ENCODE results near the gene ADCY7.

DNA sequence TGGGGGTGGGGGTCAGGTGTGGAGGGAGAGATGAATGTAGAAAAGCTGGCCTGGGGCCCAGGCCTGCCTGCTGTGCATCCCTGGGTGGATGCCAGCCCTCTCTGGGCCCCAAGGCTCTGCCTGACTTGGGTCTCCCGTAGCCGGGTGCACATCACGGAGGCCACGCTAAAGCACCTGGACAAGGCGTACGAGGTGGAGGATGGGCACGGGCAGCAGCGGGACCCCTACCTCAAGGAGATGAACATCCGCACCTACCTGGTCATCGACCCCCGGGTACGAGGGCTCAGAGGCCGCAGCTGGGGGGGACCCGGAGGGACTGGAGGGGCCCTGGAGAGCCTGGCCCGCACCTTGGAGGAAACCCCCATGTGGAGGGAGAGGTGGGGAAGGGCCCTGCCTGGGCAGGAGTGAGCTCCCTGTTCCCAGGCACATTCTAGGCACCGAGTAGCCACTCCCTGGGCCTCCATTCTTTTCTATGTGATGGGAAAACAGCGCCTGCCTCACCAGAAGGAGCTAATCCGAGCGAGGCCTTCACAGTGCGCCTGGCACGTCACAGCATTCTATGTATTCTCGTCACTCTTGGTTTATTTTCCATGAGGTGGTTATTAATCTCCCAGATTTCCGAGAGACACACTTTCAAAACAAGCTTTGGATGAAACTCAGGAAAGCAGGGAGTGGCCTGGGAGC, 34.7 kb downstream of the ADCY7 start:
- TF ChIP-seq, protein P1, sequence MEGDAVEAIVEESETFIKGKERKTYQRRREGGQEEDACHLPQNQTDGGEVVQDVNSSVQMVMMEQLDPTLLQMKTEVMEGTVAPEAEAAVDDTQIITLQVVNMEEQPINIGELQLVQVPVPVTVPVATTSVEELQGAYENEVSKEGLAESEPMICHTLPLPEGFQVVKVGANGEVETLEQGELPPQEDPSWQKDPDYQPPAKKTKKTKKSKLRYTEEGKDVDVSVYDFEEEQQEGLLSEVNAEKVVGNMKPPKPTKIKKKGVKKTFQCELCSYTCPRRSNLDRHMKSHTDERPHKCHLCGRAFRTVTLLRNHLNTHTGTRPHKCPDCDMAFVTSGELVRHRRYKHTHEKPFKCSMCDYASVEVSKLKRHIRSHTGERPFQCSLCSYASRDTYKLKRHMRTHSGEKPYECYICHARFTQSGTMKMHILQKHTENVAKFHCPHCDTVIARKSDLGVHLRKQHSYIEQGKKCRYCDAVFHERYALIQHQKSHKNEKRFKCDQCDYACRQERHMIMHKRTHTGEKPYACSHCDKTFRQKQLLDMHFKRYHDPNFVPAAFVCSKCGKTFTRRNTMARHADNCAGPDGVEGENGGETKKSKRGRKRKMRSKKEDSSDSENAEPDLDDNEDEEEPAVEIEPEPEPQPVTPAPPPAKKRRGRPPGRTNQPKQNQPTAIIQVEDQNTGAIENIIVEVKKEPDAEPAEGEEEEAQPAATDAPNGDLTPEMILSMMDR (IDR thresholded peaks at IDR 0.05; ENCODE audit: insufficient read depth, low read depth, low read length) = no peak
- TF ChIP-seq EZH2 (IDR thresholded peaks at IDR 0.05; ENCODE audit: insufficient read depth, low read length) = no peak
